GM04504 (cell line): ENCODE measurements around the gene PDIA6.

Source experiments
- DNase-seq: peaks from one replicate; pipeline ENCODE4 v3.0.0-alpha.2; 2012; ENCODE audit warnings: low read depth

PDIA6 gene, protein sequence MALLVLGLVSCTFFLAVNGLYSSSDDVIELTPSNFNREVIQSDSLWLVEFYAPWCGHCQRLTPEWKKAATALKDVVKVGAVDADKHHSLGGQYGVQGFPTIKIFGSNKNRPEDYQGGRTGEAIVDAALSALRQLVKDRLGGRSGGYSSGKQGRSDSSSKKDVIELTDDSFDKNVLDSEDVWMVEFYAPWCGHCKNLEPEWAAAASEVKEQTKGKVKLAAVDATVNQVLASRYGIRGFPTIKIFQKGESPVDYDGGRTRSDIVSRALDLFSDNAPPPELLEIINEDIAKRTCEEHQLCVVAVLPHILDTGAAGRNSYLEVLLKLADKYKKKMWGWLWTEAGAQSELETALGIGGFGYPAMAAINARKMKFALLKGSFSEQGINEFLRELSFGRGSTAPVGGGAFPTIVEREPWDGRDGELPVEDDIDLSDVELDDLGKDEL

GRCh38 chr2:10812362-10813162 is at the start of gene PDIA6:
PDIA6 (minus strand) TSS chr2:10812785; CDS start chr2:10812696, 89 bp downstream.
- peak; percentile 93 for DNase-seq

DNA sequence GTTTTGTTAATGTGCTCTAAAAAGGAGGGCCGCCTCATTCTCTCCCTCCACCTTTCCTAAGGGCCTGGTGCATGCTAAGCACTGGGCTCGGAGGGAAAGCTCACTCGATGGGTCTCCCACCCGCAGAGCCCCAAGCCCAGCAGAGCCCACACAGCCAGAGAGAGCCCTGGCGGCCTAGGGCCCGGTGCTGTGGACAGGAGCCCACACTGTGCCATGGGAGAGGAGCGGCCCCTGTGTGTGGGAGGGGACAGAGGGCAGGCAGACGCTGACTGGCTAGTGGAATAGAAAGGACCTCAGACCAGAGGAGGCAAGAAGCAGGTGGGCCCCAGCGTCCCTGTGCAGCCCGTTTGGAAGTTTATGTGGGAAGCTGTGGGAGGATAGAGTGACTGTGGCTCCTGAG is 49.7 kb upstream of the PDIA6 start:
- no peak for DNase-seq

DNA sequence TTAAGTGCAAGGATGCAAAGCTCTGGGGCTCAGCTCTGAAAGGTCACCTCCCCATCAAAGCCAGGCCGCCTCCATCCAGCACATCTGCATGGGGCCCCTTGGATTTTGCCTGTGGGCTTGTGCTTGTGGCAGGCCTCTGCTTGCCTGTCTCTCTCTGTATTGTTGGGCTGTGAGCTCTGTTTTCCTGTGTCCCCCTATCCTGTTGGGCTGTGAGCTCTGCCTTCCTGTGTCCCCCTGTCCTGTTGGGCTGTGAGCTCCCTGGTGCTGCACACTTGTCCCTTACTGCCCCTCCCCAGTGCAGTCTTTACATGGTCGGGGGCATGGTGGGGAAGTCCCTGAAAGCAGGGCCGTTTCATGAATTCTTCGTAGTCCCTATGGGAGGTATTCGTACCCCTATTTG is 49.2 kb upstream of the PDIA6 start:
- DNase-seq = no peak

- DNase-seq = no peak
Observed at GRCh38 chr2:10860814-10861325, 48.3 kb upstream of the PDIA6 start.

DNA sequence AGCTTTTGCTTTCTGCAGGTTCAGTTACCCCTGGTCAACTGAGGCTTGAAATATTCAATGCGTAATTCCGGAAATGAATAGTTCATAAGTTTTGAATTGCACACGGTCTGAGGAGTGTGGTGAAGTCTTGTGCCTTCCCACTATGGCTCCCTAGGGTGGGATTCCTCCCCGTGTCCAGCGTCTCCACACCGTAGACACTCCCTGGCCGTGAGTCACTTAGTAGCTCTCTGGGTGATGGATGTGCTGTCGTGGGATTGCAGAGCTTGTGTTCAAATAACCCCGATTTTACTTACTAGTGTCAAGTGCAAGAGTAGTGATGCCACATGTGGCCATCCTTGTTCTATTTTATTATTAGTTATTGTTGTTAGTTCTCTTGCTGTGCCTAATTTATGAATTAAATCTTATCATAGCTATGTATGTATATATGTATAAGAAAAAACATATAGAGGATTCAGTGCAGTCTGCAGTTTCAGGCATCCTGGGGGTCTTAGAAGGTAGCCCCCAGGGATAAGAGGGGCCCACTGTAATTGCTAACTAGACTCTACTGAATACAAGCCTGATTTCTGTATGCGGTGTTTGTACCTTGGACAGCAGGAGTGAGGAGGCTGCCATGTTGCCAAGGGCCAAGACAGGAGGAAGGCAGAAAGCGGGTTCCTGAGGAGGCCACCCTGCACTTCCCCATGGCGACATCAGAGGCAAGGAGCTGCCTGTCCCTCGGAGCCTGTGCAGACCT is 47.7 kb upstream of the PDIA6 start:
- DNase-seq = no peak

- DNase-seq = no peak
Observed at GRCh38 chr2:10859278-10859677, 46.7 kb upstream of the PDIA6 start.

DNA sequence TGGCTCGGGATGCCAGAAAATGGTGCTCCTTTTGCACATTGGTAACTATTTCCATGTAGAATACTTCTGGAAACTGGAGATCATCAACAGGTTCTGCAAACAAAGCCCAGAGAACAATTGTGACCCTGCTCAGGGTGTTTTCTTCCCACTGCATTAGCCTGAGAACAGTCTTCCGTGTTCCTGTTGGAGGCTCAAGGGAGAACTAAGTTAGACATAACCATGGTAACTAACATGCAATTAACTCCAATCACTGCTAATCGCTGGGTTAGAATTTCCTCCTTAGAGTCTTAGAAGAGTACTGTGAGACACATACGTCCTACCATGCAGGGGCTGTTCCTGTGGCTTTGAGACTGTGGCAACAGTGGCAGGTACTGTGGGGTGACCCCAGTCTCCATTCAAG is 36.0 kb upstream of the PDIA6 start:
- no peak for DNase-seq

- DNase-seq = no peak
Observed at GRCh38 chr2:10847008-10847407, 34.4 kb upstream of the PDIA6 start.

- no peak for DNase-seq
Observed at GRCh38 chr2:10846110-10846861, 33.7 kb upstream of the PDIA6 start.

DNA sequence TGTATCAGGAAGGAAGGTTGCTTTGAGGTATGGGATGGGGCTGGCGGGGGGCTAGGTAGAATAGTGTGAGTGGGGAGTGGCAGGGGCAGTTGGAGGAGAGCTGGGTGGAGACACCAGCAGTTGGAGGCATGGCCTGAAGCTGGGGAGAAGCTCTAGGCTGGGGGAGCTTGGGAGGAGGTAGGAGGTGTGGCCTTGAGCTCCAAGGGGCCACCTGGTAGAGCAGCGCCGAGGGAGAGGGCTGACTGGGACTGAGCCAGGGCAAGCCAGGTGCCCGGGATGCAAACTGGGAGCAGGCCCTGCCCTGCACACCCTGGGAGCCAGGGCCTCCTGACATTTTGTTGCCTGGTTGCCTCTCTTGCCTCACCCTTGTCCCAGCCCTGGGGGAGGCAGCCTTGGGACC is 33.1 kb upstream of the PDIA6 start:
- DNase-seq = no peak

GRCh38 chr2:10844097-10844496 is 31.5 kb upstream of the PDIA6 start:
- DNase-seq = peak; percentile 14

- DNase-seq = no peak
Observed at GRCh38 chr2:10842506-10842905, 29.9 kb upstream of the PDIA6 start.

GRCh38 chr2:10841547-10842219 is 29.1 kb upstream of the PDIA6 start:
- no peak for DNase-seq

DNA sequence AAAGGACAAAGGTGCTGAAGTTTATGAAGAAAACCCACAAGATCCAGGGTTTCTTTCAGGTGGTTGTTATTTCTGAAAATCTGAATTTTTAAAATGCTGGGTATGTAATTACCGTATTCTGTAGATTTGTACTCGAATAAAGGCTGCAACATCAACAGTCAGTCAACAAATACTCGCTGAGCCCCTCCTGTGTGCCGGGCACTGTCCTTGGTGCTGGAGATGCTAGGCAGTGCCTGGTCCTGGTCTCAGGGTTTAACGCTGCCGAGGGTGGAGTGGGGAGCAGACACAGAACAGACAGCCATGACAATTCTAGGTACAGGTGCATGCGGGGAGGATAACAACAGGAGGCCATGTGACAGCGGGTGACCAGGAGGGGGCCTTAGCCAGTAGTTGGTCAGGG is 27.2 kb upstream of the PDIA6 start:
- DNase-seq = no peak

GRCh38 chr2:10838734-10839133 is 26.1 kb upstream of the PDIA6 start:
- no peak for DNase-seq

- DNase-seq = no peak
Observed at GRCh38 chr2:10837298-10838266, 25.0 kb upstream of the PDIA6 start.

DNA sequence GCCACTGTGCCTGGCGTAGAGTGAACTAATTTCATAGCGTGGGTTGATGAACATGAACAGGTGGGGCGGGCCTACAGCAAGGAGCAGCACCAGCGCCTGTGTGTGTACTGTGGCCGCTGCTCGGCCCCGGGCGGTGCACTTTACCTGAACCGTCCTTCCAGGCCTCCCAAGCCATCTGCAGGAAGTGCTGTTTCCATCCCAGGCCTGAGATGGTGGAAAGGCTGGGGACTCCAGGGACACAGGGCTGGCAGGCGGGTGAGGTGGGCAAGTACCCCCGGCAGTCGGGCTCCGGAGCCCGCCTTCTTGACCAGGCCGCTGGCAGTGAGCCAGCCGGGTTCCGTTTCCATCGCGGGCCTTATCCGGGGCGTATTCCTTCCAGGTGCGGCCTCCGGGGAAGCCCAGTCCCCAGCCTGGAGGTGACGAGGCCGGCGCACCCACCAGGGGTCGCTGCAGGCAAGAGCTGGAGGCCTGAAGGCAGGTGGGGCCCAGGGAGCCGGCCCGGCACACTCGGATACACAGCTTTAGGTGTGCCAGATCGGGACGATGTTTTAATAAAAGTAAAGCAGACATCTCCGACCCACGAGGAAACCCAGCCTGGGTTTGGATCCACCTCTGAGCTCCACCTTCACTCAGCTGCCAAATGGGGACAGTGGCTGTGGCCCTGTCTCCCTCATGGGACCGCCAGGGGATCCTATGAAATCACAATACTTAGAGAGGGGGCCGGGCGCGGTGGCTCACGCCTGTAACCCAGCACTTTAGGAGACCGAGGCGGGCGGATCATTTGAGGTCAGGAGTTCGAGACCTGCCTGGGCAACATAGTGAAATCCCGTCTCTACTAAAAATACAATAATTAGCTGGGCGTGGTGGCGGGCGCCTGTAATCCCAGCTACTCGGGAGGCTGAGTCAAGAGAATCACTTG is 22.7 kb upstream of the PDIA6 start:
- DNase-seq = no peak

- DNase-seq = no peak
Observed at GRCh38 chr2:10834068-10834655, 21.6 kb upstream of the PDIA6 start.
